NT2/D1 (cell line): Measurements from ENCODE around the gene RUBCN.

Experiments
- SUZ12 ChIP-seq: IDR thresholded peaks from 2 replicates; pipeline ENCODE4 v1.6.1; 2011; ENCODE audit not compliant: insufficient read length, insufficient read depth; ENCODE audit errors: extremely low read depth
- ZNF274 ChIP-seq: IDR thresholded peaks from 2 replicates; pipeline ENCODE4 v1.6.1; 2011; ENCODE audit warnings: mild to moderate bottlenecking, low read depth, low read length

DNA sequence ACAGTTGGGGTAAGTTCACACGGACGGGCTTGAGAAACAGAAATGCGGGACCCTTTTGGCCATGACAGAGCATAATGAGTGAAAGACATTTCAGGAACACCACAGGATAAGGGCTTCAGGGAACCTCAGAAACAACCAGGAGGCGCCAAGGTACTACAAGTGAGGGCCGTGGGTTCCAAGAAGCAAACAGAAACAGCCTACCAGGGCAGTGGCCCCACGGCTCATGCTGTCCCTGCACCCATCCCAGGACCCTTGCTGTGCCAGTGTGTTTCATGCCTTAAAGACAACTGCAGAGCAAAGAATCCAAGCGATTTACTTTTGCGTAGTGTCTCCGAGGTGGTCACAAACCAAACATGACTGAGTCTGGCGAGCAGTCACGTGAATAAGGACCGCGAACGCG lies 54.0 kb downstream of the RUBCN start:
- no peak for TF ChIP-seq ZNF274
- TF ChIP-seq SUZ12, result no peak
